GM21737 (cell line): ENCODE results near the gene MN1.

Source experiments
- ATAC-seq: cut with Tn5 transposase; IDR thresholded peaks from one replicate; pipeline ENCODE4 v1.9.1; 2021; ENCODE audit warnings: mild to moderate bottlenecking, moderate library complexity; ENCODE audit not compliant: unreplicated experiment

The MN1 gene

DNA sequence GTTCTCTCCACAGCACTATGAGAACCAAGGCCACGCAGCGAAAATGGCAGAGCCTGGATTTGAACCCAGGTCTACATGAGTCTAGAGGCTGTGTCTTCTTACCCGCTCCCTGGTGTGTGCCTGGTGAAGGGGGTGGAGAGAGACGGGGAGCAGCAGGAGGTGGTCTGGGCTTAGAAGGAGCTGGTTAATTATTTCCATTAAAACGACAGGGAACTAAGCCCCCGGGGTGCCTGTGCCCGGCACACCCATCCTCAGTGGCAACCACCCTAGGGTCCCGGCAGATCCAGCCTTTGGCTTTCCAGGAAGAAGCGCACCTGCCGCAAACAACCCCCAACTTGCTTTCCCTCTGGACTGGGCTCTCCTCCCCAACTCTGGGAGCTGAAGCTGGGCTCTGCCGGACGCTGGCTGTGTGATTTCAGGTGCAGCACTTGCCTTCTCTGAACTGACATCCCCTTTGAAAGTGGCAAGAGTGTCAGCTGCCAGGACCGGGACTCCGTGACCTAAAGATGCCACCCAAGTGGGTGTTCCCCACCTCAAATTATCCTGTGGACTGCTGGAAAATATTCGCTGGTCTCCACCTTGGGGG, 35.8 kb downstream of the MN1 start:
- no peak for ATAC-seq

DNA sequence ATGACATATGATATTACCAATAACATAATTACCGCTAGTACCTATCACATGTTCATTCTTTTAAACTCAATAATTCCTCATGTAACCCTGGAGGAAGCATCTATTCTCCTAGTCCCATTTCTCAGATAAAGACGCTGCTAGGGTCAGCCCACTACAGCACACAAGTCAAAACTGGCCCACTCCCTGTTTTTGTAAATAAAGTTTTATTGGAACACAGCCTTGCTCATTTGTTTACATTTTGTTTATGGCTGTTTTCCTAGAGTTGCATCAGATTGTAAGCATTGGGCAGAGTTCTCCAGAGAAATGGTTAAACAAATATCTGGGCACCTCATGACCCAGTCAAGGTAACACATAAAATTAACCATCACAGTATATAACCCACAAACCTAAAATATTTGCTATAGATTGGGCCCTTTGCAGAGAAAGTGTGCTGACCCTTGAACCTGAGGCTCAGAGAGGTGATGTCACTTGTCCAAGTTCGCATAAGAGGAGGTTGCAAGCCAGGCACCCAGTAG, 36.8 kb downstream of the MN1 start:
- ATAC-seq: no peak

DNA sequence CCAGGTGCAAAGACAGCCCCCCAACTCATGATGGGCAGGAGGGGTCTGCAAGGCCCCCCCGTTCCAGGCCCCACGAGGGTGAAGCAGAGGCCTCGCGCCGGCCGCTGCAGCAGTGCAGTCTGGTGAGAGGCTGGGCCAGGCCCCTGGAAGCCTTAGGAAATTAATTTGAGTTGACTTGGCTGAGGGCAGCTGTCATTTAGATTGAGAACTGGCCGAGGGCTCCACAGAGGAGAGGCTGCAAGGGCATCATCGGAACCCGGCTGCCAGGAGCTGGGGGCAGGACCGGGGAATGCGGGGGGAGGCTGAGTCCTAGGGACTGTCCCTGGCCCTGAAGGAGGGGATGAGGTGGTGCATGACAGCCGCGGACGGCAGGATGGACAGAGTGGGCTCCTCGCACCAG, 39.9 kb downstream of the MN1 start:
- no peak for ATAC-seq

- ATAC-seq: no peak
These were observed 40.6 kb downstream of the MN1 start for GRCh38 chr22:27761000-27761399.

GRCh38 chr22:27760474-27760873, 41.1 kb downstream of the MN1 start:
- ATAC-seq: no peak

DNA sequence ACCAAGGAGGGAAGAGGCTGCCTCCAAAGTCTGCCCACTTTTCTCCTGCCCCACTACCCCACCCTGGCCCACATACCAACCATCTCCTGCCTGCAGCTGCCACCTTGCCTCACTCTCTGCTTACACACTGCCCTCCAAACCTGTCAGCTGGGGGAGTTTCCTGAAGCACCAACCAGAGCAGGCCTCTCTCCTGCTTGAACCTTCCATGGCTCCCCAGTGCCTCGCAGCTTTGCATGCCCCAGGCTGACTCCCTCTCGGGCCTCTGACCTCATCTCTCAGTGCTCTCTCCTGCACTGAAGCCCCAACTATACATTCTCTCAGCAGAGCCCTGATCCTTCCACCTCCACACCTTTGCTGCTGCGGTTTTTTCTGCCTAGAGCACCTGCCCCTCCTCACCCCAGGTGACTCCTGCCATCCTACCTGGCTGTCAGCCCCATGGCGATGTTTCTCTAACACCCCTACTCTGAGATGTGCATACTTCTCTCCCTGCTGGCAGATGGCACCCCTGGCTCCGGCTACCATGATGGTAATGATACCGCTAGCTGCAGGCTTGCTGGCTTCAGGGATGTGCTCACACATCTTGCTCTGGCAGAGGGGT, 43.5 kb downstream of the MN1 start:
- no peak for ATAC-seq

DNA sequence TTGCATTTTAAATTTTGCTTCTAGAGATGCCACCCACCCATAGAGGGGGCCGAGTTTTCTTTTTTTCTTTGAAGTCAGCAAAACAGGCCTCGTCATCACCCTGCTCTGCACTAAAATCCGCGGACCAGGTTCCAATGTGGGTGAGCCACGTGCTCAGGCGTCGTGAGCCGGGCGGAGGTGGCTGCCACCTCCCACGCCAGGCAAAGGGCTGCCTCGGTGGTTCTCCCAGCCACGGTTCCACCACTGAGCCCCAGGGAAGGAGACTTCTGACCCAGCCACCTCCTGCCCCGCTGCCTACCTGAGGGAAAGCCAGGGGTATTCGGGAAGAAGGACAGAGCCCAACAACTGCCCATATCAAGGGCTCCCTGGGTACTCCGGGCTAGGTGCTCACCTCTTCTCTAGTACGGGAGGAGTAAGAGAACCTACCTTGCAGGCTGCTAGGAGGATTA, 45.3 kb downstream of the MN1 start:
- ATAC-seq: no peak

DNA sequence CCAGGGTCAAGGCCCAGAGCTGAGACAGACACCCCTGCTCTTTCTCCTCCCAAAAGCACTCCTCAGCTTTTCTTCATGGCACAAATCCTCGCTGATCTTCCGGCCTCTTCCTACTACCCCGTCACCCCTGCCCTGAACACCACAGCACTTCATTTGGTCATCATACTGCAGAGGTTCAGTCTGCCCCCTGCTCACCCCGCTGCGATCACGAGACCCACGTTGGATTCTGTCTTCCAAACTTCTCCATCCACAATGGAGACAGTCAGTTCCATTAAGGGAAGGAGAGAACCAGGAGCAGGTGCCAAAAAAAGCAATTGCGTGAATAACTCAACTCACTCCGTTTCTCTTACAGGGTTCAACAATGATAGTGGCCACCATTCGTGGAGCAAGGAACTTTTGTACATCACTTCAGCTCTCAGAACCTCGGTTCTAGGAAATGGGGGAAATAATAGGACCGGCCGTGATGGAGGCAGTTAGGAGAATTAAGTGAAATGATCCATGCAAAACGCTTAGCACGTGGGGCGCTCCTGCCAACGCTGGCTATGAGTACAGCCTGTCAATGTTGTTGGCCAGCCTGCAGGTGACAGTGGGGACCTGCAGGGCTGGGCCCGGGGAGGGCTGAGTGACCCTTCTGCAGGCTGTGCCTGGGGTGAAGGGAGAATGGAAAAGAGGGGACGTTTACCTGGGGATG, 45.9 kb downstream of the MN1 start:
- no peak for ATAC-seq

DNA sequence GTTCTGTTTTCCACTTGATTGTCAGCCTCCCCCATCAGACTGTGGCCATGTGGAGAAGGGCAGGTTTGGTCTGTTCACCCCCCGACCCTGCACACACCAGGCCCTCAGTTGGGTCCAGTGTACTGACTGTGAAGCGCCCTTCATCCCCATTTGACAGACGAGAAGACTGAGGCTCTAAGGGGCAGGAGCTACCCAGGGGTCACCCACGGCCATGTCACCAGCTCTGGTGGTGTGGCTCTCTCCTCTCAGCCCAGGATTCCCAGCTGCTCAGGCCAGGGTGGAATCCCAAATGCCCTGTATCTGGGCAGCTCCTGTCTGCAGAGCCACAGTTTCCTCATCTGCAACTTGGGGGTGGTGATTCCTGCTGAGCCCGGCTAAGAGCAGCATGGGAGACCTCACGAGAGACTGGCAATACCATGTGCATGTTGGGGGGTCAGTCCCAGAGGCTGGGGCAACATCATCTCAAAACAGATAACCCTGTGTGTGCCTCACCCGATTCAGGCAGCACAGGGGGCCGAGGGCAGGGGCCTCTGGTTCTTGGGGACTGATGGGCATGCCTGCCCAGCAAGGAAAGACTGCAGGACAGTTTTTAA, 46.6 kb downstream of the MN1 start:
- no peak for ATAC-seq

GRCh38 chr22:27754247-27754887, 47.2 kb downstream of the MN1 start:
- ATAC-seq: no peak

DNA sequence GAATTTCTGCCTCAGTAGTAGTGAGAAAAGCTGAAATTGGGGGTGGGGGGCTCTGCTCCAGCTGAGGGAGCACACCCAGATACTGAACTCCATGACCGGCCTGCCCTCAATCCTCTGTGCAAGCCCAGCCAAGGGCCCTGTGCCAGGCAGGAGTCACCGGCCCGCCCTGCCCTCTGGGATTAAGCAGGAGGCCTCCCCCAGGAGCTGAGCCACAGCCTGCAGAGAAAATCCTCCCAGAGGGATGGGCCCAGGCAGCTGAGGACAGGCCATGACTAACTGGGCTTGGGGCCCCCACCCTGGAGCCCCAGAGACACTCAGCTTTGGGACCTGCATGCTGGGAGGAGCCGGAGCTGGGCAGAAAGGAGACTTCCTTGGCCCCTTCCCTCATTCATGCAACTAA, 48.8 kb downstream of the MN1 start:
- ATAC-seq: no peak

DNA sequence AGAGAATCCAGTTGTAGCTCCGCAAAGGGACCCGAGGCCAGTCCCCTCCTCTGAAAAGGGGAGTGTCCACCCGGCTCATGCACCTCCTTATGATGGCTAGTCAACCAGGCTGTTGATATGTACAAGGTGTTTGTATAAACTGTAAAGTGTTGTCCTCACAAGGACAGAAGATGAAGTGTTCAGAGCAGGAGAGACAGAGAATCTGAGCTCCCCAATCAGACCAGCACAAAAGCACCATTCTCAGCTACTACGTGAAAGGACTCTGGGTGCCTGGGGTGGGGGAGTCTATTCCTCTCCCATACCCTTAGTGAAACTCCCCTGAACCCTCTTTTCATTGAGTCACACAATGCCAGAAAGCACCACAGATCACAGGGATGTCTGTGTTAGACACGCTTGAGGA, 49.4 kb downstream of the MN1 start:
- no peak for ATAC-seq

- ATAC-seq: no peak
These were observed 50.1 kb downstream of the MN1 start for GRCh38 chr22:27751277-27752070.

GRCh38 chr22:27750584-27751265, 50.8 kb downstream of the MN1 start:
- ATAC-seq: no peak

- no peak for ATAC-seq
These were observed 51.8 kb downstream of the MN1 start for GRCh38 chr22:27749597-27750225.

- ATAC-seq: no peak
These were observed 52.8 kb downstream of the MN1 start for GRCh38 chr22:27748751-27749191.

GRCh38 chr22:27748349-27748748, 53.2 kb downstream of the MN1 start:
- no peak for ATAC-seq

GRCh38 chr22:27747396-27748221, 53.9 kb downstream of the MN1 start:
- no peak for ATAC-seq

- no peak for ATAC-seq
These were observed 54.6 kb downstream of the MN1 start for GRCh38 chr22:27746918-27747317.
